Measurements from ENCODE around the gene UTP20.

DNA sequence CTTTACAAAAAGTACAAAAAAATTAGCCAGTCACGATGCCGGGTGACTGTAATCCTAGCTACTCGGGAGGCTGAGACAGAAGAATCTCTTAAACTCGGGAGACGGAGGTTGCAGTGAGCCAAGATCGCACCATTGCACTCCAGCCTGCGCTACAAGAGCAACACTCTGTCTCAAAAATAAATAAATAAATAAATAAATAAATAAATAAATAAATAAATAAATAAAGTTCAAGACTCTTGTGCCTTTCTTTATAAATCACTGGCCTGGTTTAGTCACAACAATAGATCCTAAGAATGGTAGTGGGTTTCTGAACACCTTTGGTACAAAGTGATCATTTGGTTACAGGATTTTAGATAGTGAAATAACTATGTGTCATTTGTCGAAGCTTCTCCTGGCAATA is 81.5 kb downstream of the UTP20 start:
- TF ChIP-seq, protein P1, sequence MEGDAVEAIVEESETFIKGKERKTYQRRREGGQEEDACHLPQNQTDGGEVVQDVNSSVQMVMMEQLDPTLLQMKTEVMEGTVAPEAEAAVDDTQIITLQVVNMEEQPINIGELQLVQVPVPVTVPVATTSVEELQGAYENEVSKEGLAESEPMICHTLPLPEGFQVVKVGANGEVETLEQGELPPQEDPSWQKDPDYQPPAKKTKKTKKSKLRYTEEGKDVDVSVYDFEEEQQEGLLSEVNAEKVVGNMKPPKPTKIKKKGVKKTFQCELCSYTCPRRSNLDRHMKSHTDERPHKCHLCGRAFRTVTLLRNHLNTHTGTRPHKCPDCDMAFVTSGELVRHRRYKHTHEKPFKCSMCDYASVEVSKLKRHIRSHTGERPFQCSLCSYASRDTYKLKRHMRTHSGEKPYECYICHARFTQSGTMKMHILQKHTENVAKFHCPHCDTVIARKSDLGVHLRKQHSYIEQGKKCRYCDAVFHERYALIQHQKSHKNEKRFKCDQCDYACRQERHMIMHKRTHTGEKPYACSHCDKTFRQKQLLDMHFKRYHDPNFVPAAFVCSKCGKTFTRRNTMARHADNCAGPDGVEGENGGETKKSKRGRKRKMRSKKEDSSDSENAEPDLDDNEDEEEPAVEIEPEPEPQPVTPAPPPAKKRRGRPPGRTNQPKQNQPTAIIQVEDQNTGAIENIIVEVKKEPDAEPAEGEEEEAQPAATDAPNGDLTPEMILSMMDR (IDR thresholded peaks at IDR 0.05) = no peak
- no peak for TF ChIP-seq EZH2 (IDR thresholded peaks at IDR 0.05)
